Superior temporal gyrus (tissue), 1 donor: ENCODE data around the gene NRTN.
"Not testable (repeated sequence)": the region's sequence is repeated elsewhere in the genome, so short reads cannot be mapped to it uniquely, and the experiment has no call there.

Experiments used
- DNase-seq: peaks from one replicate; pipeline ENCODE4 v3.0.0-alpha.2; 2016; ENCODE audit errors: extremely low spot score

Gene NRTN

GRCh38 chr19:5804516-5805461 is at the start of gene NRTN:
Gene NRTN, plus strand, starts transcription at chr19:5805067. Its CDS starts 19,099 bp downstream, at chr19:5824166.
- DNase-seq: no peak

GRCh38 chr19:5762608-5763217 is 42.2 kb upstream of the NRTN start:
- DNase-seq: no peak

GRCh38 chr19:5765220-5765619 is 39.6 kb upstream of the NRTN start:
- DNase-seq: no peak

GRCh38 chr19:5767949-5768348 is 36.9 kb upstream of the NRTN start:
- no peak for DNase-seq

GRCh38 chr19:5772416-5772815 is 32.5 kb upstream of the NRTN start:
- DNase-seq: no peak

- DNase-seq: no peak
Observed at GRCh38 chr19:5773276-5773675, 31.6 kb upstream of the NRTN start.

- DNase-seq: no peak
Observed at GRCh38 chr19:5774921-5775320, 29.9 kb upstream of the NRTN start.

- no peak for DNase-seq
Observed at GRCh38 chr19:5775668-5776309, 29.1 kb upstream of the NRTN start.

- DNase-seq: no peak
Observed at GRCh38 chr19:5778402-5778801, 26.5 kb upstream of the NRTN start.

GRCh38 chr19:5780916-5781315 is 24.0 kb upstream of the NRTN start:
- DNase-seq: not testable (repeated sequence)

- no peak for DNase-seq
Observed at GRCh38 chr19:5782322-5782721, 22.5 kb upstream of the NRTN start.

- no peak for DNase-seq
Observed at GRCh38 chr19:5782945-5783919, 21.6 kb upstream of the NRTN start.

- no peak for DNase-seq
Observed at GRCh38 chr19:5784581-5785147, 20.2 kb upstream of the NRTN start, which contains the start of gene PRR22. Gene PRR22, minus strand, starts transcription at chr19:5784746. Its CDS starts 86 bp downstream, at chr19:5784660.

GRCh38 chr19:5785423-5785822 is 19.4 kb upstream of the NRTN start:
- no peak for DNase-seq

- no peak for DNase-seq
Observed at GRCh38 chr19:5786593-5787408, 18.1 kb upstream of the NRTN start.

GRCh38 chr19:5787409-5788182 is 17.3 kb upstream of the NRTN start:
- DNase-seq: no peak

- no peak for DNase-seq
Observed at GRCh38 chr19:5788422-5788821, 16.4 kb upstream of the NRTN start.

- DNase-seq: no peak
Observed at GRCh38 chr19:5789351-5789761, 15.5 kb upstream of the NRTN start.

- DNase-seq: no peak
Observed at GRCh38 chr19:5789886-5790558, 14.8 kb upstream of the NRTN start.
